PFSK-1 (cell line): ENCODE data around the gene ABCG8.

Experiments used
- FOXP2 ChIP-seq: optimal IDR thresholded peaks from 2 replicates; pipeline ENCODE3; 2011; ENCODE audit warnings: borderline replicate concordance, control low read depth, inconsistent platforms; ENCODE audit not compliant: insufficient read depth; ENCODE audit errors: extremely low read length, extremely low read depth
- POLR2AphosphoS5 ChIP-seq: IDR thresholded peaks from 2 replicates; pipeline ENCODE4 v1.6.1; 2012; ENCODE audit warnings: low read depth, mild to moderate bottlenecking, control low read depth, low read length, moderate library complexity
- TAF1 ChIP-seq: IDR thresholded peaks from 2 replicates; pipeline ENCODE4 v1.6.1; 2012; ENCODE audit warnings: low read length, control low read depth, borderline replicate concordance; ENCODE audit not compliant: insufficient read depth
- TF ChIP-seq, protein P1 (sequence below), 2 experiments: IDR thresholded peaks; 2 replicates each; pipeline versions ENCODE4 v1.6.1 to v1.8.0; 2011 to 2012; ENCODE audit warnings: low read depth in 2 of 2, low read length in 2 of 2, control low read depth in 1 of 2, inconsistent platforms in 1 of 2, mild to moderate bottlenecking in 1 of 2, moderate library complexity in 1 of 2; ENCODE audit not compliant: insufficient read depth in 1 of 2

DNA sequence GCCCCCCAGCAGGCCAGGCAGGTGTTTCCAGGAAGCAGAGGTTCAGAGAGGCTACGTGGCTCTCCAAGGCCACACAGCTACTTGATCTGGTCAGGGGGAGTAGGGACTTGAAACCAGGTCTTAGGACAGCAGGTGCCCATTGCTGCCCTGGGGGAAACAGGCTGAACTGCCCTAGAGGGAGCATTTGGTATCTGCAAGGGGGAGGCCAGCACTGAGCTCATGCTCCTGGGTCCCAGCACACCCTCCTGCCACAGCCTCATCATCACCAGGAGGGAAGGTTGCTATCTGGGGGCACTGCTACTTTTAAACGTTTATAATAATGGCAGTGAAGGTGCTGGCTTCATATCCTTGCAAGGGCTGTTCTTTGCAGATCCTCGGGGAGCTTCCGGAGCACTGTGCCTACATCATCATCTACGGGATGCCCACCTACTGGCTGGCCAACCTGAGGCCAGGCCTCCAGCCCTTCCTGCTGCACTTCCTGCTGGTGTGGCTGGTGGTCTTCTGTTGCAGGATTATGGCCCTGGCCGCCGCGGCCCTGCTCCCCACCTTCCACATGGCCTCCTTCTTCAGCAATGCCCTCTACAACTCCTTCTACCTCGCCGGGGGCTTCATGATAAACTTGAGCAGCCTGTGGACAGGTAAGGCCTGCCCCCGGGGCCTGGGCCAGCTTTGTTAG is 36.1 kb downstream of the ABCG8 start:
- TF ChIP-seq FOXP2, result no peak
- no peak for TF ChIP-seq POLR2AphosphoS5
- no peak for TF ChIP-seq TAF1
- TF ChIP-seq, protein P1, sequence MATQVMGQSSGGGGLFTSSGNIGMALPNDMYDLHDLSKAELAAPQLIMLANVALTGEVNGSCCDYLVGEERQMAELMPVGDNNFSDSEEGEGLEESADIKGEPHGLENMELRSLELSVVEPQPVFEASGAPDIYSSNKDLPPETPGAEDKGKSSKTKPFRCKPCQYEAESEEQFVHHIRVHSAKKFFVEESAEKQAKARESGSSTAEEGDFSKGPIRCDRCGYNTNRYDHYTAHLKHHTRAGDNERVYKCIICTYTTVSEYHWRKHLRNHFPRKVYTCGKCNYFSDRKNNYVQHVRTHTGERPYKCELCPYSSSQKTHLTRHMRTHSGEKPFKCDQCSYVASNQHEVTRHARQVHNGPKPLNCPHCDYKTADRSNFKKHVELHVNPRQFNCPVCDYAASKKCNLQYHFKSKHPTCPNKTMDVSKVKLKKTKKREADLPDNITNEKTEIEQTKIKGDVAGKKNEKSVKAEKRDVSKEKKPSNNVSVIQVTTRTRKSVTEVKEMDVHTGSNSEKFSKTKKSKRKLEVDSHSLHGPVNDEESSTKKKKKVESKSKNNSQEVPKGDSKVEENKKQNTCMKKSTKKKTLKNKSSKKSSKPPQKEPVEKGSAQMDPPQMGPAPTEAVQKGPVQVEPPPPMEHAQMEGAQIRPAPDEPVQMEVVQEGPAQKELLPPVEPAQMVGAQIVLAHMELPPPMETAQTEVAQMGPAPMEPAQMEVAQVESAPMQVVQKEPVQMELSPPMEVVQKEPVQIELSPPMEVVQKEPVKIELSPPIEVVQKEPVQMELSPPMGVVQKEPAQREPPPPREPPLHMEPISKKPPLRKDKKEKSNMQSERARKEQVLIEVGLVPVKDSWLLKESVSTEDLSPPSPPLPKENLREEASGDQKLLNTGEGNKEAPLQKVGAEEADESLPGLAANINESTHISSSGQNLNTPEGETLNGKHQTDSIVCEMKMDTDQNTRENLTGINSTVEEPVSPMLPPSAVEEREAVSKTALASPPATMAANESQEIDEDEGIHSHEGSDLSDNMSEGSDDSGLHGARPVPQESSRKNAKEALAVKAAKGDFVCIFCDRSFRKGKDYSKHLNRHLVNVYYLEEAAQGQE (IDR thresholded peaks at IDR 0.05; ENCODE audit: insufficient read depth in 1 of 2, low read depth in 2 of 2, low read length in 2 of 2), result no peak
